ENCODE measurements around the gene ATP6V0E2.

ATP6V0E2 gene

GRCh38 chr7:149864751-149865150, 9.0 kb upstream of the ATP6V0E2 start:
- DNase-seq, result no peak

- DNase-seq, result no peak
These were observed 8.3 kb upstream of the ATP6V0E2 start for GRCh38 chr7:149865437-149865836.

GRCh38 chr7:149866139-149866778, 7.5 kb upstream of the ATP6V0E2 start:
- DNase-seq, result no peak

GRCh38 chr7:149866779-149867447, 6.9 kb upstream of the ATP6V0E2 start:
- DNase-seq, result no peak

- no peak for DNase-seq
These were observed 5.8 kb upstream of the ATP6V0E2 start for GRCh38 chr7:149867762-149868622.

GRCh38 chr7:149868623-149869290, 5.0 kb upstream of the ATP6V0E2 start:
- no peak for DNase-seq

GRCh38 chr7:149869291-149869650, 4.5 kb upstream of the ATP6V0E2 start:
- no peak for DNase-seq

- no peak for DNase-seq
These were observed 3.9 kb upstream of the ATP6V0E2 start for GRCh38 chr7:149869867-149870266.

GRCh38 chr7:149870274-149870673, 3.5 kb upstream of the ATP6V0E2 start:
- DNase-seq, result no peak

GRCh38 chr7:149870701-149871483, 2.9 kb upstream of the ATP6V0E2 start:
- DNase-seq, result no peak

GRCh38 chr7:149871576-149871975, 2.2 kb upstream of the ATP6V0E2 start:
- no peak for DNase-seq

- peak; percentile 39 for DNase-seq
These were observed 1.2 kb upstream of the ATP6V0E2 start for GRCh38 chr7:149872419-149873073.

- DNase-seq, result peak; percentile 45
These were observed 338 bp downstream of the ATP6V0E2 start for GRCh38 chr7:149873970-149874643.

GRCh38 chr7:149874644-149875028, 867 bp downstream of the ATP6V0E2 start:
- DNase-seq, result no peak

GRCh38 chr7:149875396-149875795, 1.6 kb downstream of the ATP6V0E2 start:
- DNase-seq, result no peak

GRCh38 chr7:149877890-149878522, 4.2 kb downstream of the ATP6V0E2 start:
- DNase-seq, result no peak

- DNase-seq, result no peak
These were observed 4.8 kb downstream of the ATP6V0E2 start for GRCh38 chr7:149878523-149878921.

- no peak for DNase-seq
These were observed 5.5 kb downstream of the ATP6V0E2 start for GRCh38 chr7:149879271-149879743.

GRCh38 chr7:149879766-149880637, 6.2 kb downstream of the ATP6V0E2 start:
- DNase-seq, result no peak

Measured in DMS79 (cell line).